H1 (cell line): ENCODE measurements around the gene GRID1. TPM values are rescaled to one million over a fixed set of nuclear protein-coding genes. Genes with fewer than 3 reads are reported as not detected.
A peak's percentile ranks its signal among the peaks of the same experiment; 100 is the strongest.

Experiments
- CTCF ChIA-PET: fragments of 300-600 bp; sonication (Branson Sonifier 250); formaldehyde crosslinking; loops from one replicate; lab custom pipeline; 2021; ENCODE audit not compliant: partially characterized antibody; lab: Charles Lee
- POLR2A ChIA-PET: fragments of 300-600 bp; sonication (Branson Sonifier 250); formaldehyde crosslinking; loops from one replicate; lab custom pipeline; 2021; ENCODE audit warnings: inconsistent platforms; ENCODE audit not compliant: partially characterized antibody; lab: Charles Lee
- DNase-seq, 2 experiments: peaks; one replicate each; pipeline versions ENCODE4 v3.0.0 to v3.0.0-alpha.2; 2010 to 2022; ENCODE audit warnings: low spot score in 2 of 2, low read depth in 1 of 2, mixed read lengths in 1 of 2
- FAIRE-seq: peaks from 2 replicates; lab custom pipeline; 2011; peaks lifted over from hg19 to GRCh38; lab: Jason Lieb, UNC
- H2AFZ ChIP-seq: 2 replicates; pipeline ENCODE4 v1.8.1; 2012; ENCODE audit warnings: low read length, inconsistent platforms
- H2AK5ac ChIP-seq: 2 replicates; pipeline ENCODE4 v1.6.1; 2013; ENCODE audit warnings: low read depth, low read length
- H2BK120ac ChIP-seq: replicated peaks from 2 replicates; pipeline ENCODE3; 2013; ENCODE audit warnings: low read depth, low read length, inconsistent platforms
- H2BK12ac ChIP-seq: 2 replicates; pipeline ENCODE4 v1.6.1; 2013; ENCODE audit warnings: low read depth, low read length
- H2BK15ac ChIP-seq: 2 replicates; pipeline ENCODE4 v1.6.1; 2013; ENCODE audit warnings: low read length
- H2BK20ac ChIP-seq: 2 replicates; pipeline ENCODE4 v1.6.1; 2013; ENCODE audit warnings: low read length
- H2BK5ac ChIP-seq: 2 replicates; pipeline ENCODE4 v1.6.1; 2013; ENCODE audit warnings: low read depth, low read length
- H3K14ac ChIP-seq: 2 replicates; pipeline ENCODE4 v1.6.1; 2013; ENCODE audit warnings: inconsistent platforms; ENCODE audit not compliant: insufficient read length
- H3K18ac ChIP-seq: 2 replicates; pipeline ENCODE4 v1.6.1; 2013; ENCODE audit warnings: low read length; ENCODE audit errors: extremely low read depth
- H3K23ac ChIP-seq: 2 replicates; pipeline ENCODE4 v1.6.1; 2013; ENCODE audit warnings: inconsistent platforms; ENCODE audit not compliant: insufficient read length
- H3K23me2 ChIP-seq: 2 replicates; pipeline ENCODE4 v1.6.1; 2013; ENCODE audit warnings: low read depth, low read length
- H3K27ac ChIP-seq: 2 replicates; pipeline ENCODE4 v1.6.1; 2011; ENCODE audit warnings: low read depth, low read length, inconsistent platforms
- H3K27me3 ChIP-seq, 4 experiments: replicated peaks in 1 of 4; 1 replicate in 1 of 4; 2 replicates in 3 of 4; pipeline versions ENCODE4 v1.6.1 to v1.8.1; 2011 to 2013; ENCODE audit warnings: low read length in 3 of 4, mild to moderate bottlenecking in 3 of 4, inconsistent platforms in 2 of 4, mixed read lengths in 2 of 4, moderate library complexity in 1 of 4; ENCODE audit not compliant: control insufficient read depth in 3 of 4, insufficient read depth in 3 of 4; ENCODE audit errors: extremely low read depth in 1 of 4
- H3K36me3 ChIP-seq, 4 experiments: 2 replicates each; pipeline versions ENCODE4 v1.6.1 to v1.8.1; 2011 to 2013; ENCODE audit warnings: mild to moderate bottlenecking in 4 of 4, low read length in 3 of 4, moderate library complexity in 2 of 4, control low read depth in 1 of 4, inconsistent platforms in 1 of 4; ENCODE audit not compliant: insufficient read depth in 4 of 4, control insufficient read depth in 2 of 4
- H3K4ac ChIP-seq: replicated peaks from 2 replicates; pipeline ENCODE3; 2013; ENCODE audit warnings: low read length, low read depth, mixed read lengths, inconsistent platforms; ENCODE audit not compliant: insufficient read length
- H3K4me1 ChIP-seq, 4 experiments: replicated peaks in 1 of 4; 1 replicate in 1 of 4; 2 replicates in 3 of 4; pipeline versions ENCODE4 v1.6.1 to v1.8.1; 2011 to 2013; ENCODE audit warnings: low read length in 3 of 4, inconsistent platforms in 2 of 4, mixed read lengths in 1 of 4; ENCODE audit not compliant: insufficient read depth in 4 of 4, control insufficient read depth in 3 of 4
- H3K4me2 ChIP-seq, 2 experiments: 2 replicates each; pipeline versions ENCODE4 v1.6.1 to v1.8.1; 2011 to 2013; ENCODE audit warnings: low read depth in 2 of 2, low read length in 2 of 2, control low read depth in 1 of 2, inconsistent platforms in 1 of 2, mild to moderate bottlenecking in 1 of 2; ENCODE audit not compliant: insufficient read depth in 1 of 2
- H3K4me3 ChIP-seq, 4 experiments: fragments of 200-600, 300-600 bp in 1 of 4; sonication (generic), shearing (Covaris generic), sonication (Bioruptor Twin) in 1 of 4; 2 replicates each; pipeline versions ENCODE4 v1.5.1 to v1.8.1; 2011 to 2016; ENCODE audit warnings: low read length in 4 of 4, low read depth in 3 of 4, control low read depth in 2 of 4, inconsistent platforms in 2 of 4, mild to moderate bottlenecking in 2 of 4, mixed read lengths in 1 of 4, moderate library complexity in 1 of 4; ENCODE audit not compliant: insufficient read depth in 2 of 4; ENCODE audit errors: extremely low read depth in 1 of 4
- H3K56ac ChIP-seq: replicated peaks from 2 replicates; pipeline ENCODE3; 2013; ENCODE audit warnings: low read depth, mild to moderate bottlenecking, mixed read lengths, low read length, inconsistent platforms; ENCODE audit not compliant: insufficient read length
- H3K79me1 ChIP-seq: 2 replicates; pipeline ENCODE4 v1.6.1; 2013; ENCODE audit warnings: low read depth, low read length, control low read depth
- H3K79me2 ChIP-seq, 2 experiments: 2 replicates each; pipeline versions ENCODE4 v1.6.1 to v1.8.1; 2012 to 2013; ENCODE audit warnings: low read length in 2 of 2, mild to moderate bottlenecking in 2 of 2, inconsistent platforms in 1 of 2; ENCODE audit not compliant: insufficient read depth in 2 of 2, control insufficient read depth in 1 of 2
- H3K9ac ChIP-seq, 4 experiments: replicated peaks in 1 of 4; 1 replicate in 1 of 4; 2 replicates in 3 of 4; pipeline versions ENCODE4 v1.6.1 to v1.8.1; 2011 to 2013; ENCODE audit warnings: low read depth in 3 of 4, low read length in 3 of 4, control low read depth in 2 of 4, mild to moderate bottlenecking in 2 of 4, moderate library complexity in 2 of 4, inconsistent platforms in 1 of 4; ENCODE audit errors: extremely low read depth in 1 of 4
- H3K9me3 ChIP-seq, 2 experiments: 2 replicates each; pipeline versions ENCODE4 v1.6.1 to v1.8.1; 2012 to 2013; ENCODE audit warnings: mild to moderate bottlenecking in 2 of 2, moderate library complexity in 2 of 2, control low read depth in 1 of 2, inconsistent platforms in 1 of 2, low read depth in 1 of 2, low read length in 1 of 2, mixed read lengths in 1 of 2; ENCODE audit not compliant: insufficient read depth in 2 of 2
- H4K20me1 ChIP-seq, 2 experiments: replicated peaks in 1 of 2; 2 replicates each; pipeline versions ENCODE3 to v1.8.1; 2011 to 2013; ENCODE audit warnings: inconsistent platforms in 2 of 2, low read length in 2 of 2, mild to moderate bottlenecking in 1 of 2; ENCODE audit not compliant: insufficient read depth in 2 of 2, control insufficient read depth in 1 of 2
- H4K5ac ChIP-seq: 2 replicates; pipeline ENCODE4 v1.6.1; 2013; ENCODE audit warnings: low read length, low read depth, mixed read lengths, inconsistent platforms; ENCODE audit not compliant: insufficient read length
- H4K8ac ChIP-seq: 2 replicates; pipeline ENCODE4 v1.8.0; 2013; ENCODE audit warnings: mild to moderate bottlenecking, moderate library complexity, low read length, inconsistent platforms; ENCODE audit not compliant: insufficient read depth; ENCODE audit errors: extremely low read depth
- H4K91ac ChIP-seq: replicated peaks from 2 replicates; pipeline ENCODE3; 2013; ENCODE audit warnings: low read length, mixed read lengths, inconsistent platforms; ENCODE audit not compliant: insufficient read length
- CEBPB ChIP-seq: IDR thresholded peaks from 2 replicates; pipeline ENCODE4 v1.6.1; 2012; ENCODE audit warnings: low read depth, low read length
- MAX ChIP-seq: IDR thresholded peaks from 2 replicates; pipeline ENCODE4 v1.6.1; 2012; ENCODE audit warnings: inconsistent platforms
- POLR2A ChIP-seq, 2 experiments: IDR thresholded peaks; 1 replicate in 1 of 2; 2 replicates in 1 of 2; pipeline ENCODE4 v1.6.1; 2011; ENCODE audit warnings: low read depth in 2 of 2, low read length in 2 of 2, mild to moderate bottlenecking in 2 of 2; ENCODE audit errors: control extremely low read depth in 1 of 2
- ZNF274 ChIP-seq: IDR thresholded peaks from 2 replicates; pipeline ENCODE4 v1.7.0; 2012; ENCODE audit warnings: low read length, borderline replicate concordance; ENCODE audit errors: extremely low read depth
- WGBS, 2 experiments: shearing (Covaris generic) in 1 of 2; methylation state at CpG; one replicate each; pipeline versions ENCODE4 v1.1.6 to v1.1.7; 2013 to 2015; ENCODE audit warnings: low lambda C conversion rate in 2 of 2, mixed read lengths in 2 of 2, inconsistent platforms in 1 of 2, low coverage in 1 of 2, missing lambda C conversion rate in 1 of 2; ENCODE audit not compliant: insufficient replicate concordance in 2 of 2, insufficient coverage in 1 of 2, insufficient read length in 1 of 2; ENCODE audit errors: extremely low coverage in 1 of 2, missing lambda C conversion rate in 1 of 2; 5-methylcytosine and 5-hydroxymethylcytosine counted together
- polyA plus RNA-seq, 7 experiments: library from polyadenylated mRNA; depleted of rRNA in 3 of 7; stranded (reverse) in 5 of 7; unstranded in 2 of 7; fragments of >200 nt in 5 of 7; fragments of 200-250 nt in 2 of 7; gene quantifications; 1 replicate in 5 of 7; 2 replicates in 1 of 7; 4 replicates in 1 of 7; pipeline versions ENCODE4 v1.2.1 to v1.2.3, GENCODE V29; 2011 to 2013; ENCODE audit warnings: missing spikeins in 2 of 7, mixed read lengths in 2 of 7
- total RNA-seq: library from RNA; stranded (reverse); fragmentation: NEBNext Ultra II Directional; extraction: Animal tissue kit (Norgen Biotek cat#: 25700); gene quantifications from 2 replicates; pipeline ENCODE4 v1.2.1, GENCODE V29; 2021

GRID1 gene
- total and polyA plus RNA-seq, 2 of the 8 experiments (the other 6 are each of a cell fraction or from before 2014, with no cell fraction given): 0.22 to 0.30 TPM

- Histone ChIP-seq H2BK120ac (no peak overlapping the region), H3K79me1 (no peaks in the 10 kb centered on the region), H2BK20ac (no peak overlapping the region), H4K20me1 (no peaks in the 10 kb centered on the region), H3K27ac (no peak overlapping the region), H3K18ac (no peak overlapping the region), H3K14ac (no peak overlapping the region), H4K91ac (no peak overlapping the region), H3K4me2 (no peak overlapping the region), H3K4me1 (no peaks in the 10 kb centered on the region), H2BK12ac (no peak overlapping the region), H4K5ac (no peak overlapping the region), H2AFZ (no peak overlapping the region), H3K9ac (no peak overlapping the region), H3K4me3 (no peak overlapping the region), H3K36me3 (no peaks in the 10 kb centered on the region), H4K8ac (no peak overlapping the region), H3K79me2 (no peaks in the 10 kb centered on the region), H2BK5ac (no peak overlapping the region), H3K56ac (no peak overlapping the region), H3K27me3 (no peaks in the 10 kb centered on the region), H3K23ac (no peak overlapping the region), H3K4ac (no peak overlapping the region), H3K23me2 (no peaks in the 10 kb centered on the region), H2BK15ac (no peak overlapping the region), H3K9me3 (no peaks in the 10 kb centered on the region), H2AK5ac (no peak overlapping the region)
- DNase-seq (peak in 1 of 2 experiments; percentile 22), FAIRE-seq (no peak)
- ChIA-PET CTCF (no interaction called here), POLR2A (no interaction called here)
- WGBS, 2 experiments: 100% methylated on average over 3 of the region's 3 CpGs; no CpG with 5 or more reads in 1 of the 2 experiments
- TF ChIP-seq ZNF274 (no peak), POLR2A (IDR thresholded peaks at IDR 0.05; ENCODE audit: control extremely low read depth in 1 of 2, low read depth in 2 of 2, low read length in 2 of 2) (no peak), MAX (no peak), CEBPB (no peak)
Measured at GRCh38 chr10:85608706-85609105, 757.9 kb downstream of the GRID1 start.
